ENCODE data around the gene SUPT7L.
"Not testable (repeated sequence)": the region's sequence is repeated elsewhere in the genome, so short reads cannot be mapped to it uniquely, and the experiment has no call there.

GRCh38 chr2:27685006-27685405, 21.6 kb upstream of the SUPT7L start:
- not testable (repeated sequence) for TF ChIP-seq CTCF (IDR thresholded peaks at IDR 0.05 in 2 of 3, conservative IDR thresholded peaks at IDR 0.05 in 1 of 3; ENCODE audit: borderline replicate concordance in 1 of 3, insufficient read depth in 1 of 3, low read depth in 2 of 3, low read length in 2 of 3); ZNF274 (IDR thresholded peaks at IDR 0.05; ENCODE audit: low read depth, low read length); POLR2A (IDR thresholded peaks at IDR 0.05; ENCODE audit: borderline replicate concordance, extremely low read depth, insufficient read depth, insufficient read length); CEBPB (IDR thresholded peaks at IDR 0.05; ENCODE audit: low read depth)
- TF ChIP-seq, protein P1, sequence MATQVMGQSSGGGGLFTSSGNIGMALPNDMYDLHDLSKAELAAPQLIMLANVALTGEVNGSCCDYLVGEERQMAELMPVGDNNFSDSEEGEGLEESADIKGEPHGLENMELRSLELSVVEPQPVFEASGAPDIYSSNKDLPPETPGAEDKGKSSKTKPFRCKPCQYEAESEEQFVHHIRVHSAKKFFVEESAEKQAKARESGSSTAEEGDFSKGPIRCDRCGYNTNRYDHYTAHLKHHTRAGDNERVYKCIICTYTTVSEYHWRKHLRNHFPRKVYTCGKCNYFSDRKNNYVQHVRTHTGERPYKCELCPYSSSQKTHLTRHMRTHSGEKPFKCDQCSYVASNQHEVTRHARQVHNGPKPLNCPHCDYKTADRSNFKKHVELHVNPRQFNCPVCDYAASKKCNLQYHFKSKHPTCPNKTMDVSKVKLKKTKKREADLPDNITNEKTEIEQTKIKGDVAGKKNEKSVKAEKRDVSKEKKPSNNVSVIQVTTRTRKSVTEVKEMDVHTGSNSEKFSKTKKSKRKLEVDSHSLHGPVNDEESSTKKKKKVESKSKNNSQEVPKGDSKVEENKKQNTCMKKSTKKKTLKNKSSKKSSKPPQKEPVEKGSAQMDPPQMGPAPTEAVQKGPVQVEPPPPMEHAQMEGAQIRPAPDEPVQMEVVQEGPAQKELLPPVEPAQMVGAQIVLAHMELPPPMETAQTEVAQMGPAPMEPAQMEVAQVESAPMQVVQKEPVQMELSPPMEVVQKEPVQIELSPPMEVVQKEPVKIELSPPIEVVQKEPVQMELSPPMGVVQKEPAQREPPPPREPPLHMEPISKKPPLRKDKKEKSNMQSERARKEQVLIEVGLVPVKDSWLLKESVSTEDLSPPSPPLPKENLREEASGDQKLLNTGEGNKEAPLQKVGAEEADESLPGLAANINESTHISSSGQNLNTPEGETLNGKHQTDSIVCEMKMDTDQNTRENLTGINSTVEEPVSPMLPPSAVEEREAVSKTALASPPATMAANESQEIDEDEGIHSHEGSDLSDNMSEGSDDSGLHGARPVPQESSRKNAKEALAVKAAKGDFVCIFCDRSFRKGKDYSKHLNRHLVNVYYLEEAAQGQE (IDR thresholded peaks at IDR 0.05; ENCODE audit: low read depth): not testable (repeated sequence)

All from HCT116 (cell line).